SHP77 treated with DMSO at 0.1 percent for 48 hours (cell line): ENCODE results near the gene HDAC4.

Experiments used
- DNase-seq: peaks from one replicate; lab custom pipeline; 2025; lab: John Stamatoyannopoulos, UW

HDAC4 gene

GRCh38 chr2:239425631-239426030, 24.8 kb upstream of the HDAC4 start:
- no peak for DNase-seq

GRCh38 chr2:239424337-239425045, 23.7 kb upstream of the HDAC4 start:
- no peak for DNase-seq

GRCh38 chr2:239423551-239423950, 22.7 kb upstream of the HDAC4 start:
- no peak for DNase-seq

GRCh38 chr2:239421851-239422250, 21.0 kb upstream of the HDAC4 start:
- DNase-seq, result no peak

GRCh38 chr2:239420082-239420481, 19.3 kb upstream of the HDAC4 start:
- DNase-seq, result no peak

DNA sequence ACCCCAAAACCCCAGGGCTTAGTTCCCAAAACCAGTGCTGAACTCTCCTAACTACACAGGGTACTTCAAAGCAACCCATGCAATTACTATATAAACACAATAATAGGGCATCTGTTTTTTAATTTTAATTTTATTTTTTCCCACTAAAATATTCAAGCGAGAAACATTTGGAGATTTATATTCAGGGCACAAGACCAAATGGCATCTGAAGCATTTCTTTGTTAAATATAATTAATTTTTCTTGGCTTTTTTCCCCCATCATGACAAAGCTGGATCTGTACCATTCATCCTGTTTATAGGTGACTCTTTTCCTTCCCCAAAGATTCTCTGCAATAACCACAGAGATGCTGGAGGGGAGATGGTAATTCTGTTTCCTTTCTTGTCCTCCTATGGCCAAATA, 18.1 kb upstream of the HDAC4 start:
- no peak for DNase-seq

DNA sequence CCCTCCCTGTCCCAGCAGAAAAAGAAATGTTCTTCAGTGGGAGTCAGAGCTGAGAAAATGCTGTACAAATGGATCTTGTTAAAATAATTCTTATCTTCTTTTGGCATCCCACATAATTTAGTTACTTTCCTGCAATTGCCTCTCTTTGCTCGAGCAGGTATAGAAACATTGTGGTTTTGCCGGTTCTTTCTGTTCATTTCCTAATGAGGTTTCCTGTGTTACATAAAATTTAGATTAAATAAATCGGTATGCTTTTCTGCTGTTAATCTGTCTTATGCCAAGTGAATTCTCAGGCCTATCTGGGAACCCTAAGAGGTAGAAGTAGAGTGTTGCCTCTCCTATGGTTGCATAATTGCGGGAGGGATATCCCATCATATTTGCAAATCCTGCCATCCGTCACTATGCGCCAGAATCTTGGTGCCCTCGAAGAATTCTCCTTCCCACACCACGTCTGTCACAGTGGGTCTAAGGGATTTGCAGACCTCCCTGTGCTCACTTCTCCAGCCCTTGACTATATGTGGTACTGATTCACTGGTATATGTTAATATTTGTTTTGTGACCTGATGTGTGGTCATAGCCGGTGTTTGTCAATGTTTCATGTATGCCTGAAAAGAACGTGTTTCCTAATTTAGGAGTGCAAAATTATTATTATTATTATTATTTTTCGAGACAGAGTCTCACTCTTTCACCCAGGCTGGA, 12.2 kb upstream of the HDAC4 start:
- DNase-seq, result no peak

- no peak for DNase-seq
Observed at GRCh38 chr2:239411549-239412319, 10.9 kb upstream of the HDAC4 start.

DNA sequence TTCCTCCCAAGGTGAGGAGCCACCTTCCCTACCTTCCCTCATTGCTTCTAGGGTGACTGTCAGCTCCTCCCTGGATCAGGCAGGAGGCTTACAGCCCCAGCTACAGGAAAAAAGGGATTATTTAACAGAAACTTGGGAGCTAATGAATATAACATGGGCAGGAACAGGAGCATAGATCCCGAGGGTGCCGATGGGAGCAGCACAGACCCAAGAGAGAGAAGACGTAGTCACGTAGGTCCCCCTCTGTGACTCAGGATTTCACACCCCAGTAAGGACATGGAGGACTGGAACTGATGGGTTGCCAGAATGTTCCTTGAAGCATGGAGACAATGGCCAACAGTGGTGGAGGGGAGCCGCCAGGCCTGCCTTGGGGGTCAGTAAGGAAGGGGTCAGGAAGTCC, 10.3 kb upstream of the HDAC4 start:
- DNase-seq, result no peak

- DNase-seq, result no peak
Observed at GRCh38 chr2:239409976-239410375, 9.2 kb upstream of the HDAC4 start.

DNA sequence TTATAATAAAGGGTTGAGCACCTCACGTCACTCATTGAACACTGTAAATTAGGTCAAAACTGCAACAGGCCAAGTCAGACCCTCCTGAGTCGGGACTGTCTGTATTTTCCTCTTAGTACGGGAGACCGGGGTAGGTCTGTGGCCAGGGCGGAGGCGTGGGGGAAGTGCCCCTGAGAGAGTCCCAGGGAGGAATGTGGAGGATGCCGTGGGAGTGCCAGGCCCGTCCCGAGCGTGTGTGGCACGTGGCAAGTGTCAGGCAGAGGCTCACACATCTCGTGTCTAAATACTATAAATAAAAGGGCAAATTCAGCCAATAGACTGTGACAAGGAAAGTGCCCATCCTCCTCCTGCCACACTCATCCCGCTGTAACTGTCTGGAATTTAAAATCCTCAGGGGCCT, 6.3 kb upstream of the HDAC4 start:
- DNase-seq, result no peak

DNA sequence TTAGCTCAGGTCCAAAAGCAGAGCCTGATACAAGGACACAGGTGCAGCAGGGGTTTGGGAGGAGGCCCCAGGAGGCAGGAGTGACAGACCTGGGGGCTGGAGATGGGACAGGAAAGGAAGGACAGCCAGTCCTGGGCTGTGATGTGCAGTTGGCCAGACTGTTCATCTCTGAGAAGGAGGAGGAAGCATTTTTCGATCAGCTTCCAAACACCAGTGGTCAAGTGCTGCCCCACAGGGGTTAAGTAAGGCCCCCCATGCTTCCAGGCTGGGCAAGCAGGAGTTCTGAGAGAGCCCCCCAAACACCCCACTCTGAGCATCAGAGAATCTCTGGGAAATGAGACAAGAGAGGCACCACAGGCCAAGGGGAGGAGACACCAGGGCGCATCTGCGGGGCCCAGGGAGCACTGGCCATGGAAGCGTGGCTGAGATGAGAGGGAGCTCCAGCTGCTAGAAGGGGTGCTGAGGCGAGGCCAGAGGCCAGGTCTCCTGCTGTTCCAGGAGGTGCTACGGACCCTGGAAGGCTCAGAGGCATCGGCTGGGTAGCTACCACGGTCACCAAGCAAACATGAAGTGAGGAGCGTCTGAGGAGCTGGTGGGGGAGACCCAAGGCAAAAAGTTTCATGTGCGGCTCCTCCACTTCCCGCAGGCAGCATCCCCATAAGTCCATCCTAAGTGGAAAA, 5.6 kb upstream of the HDAC4 start:
- DNase-seq, result no peak

GRCh38 chr2:239405071-239405470, 4.3 kb upstream of the HDAC4 start:
- DNase-seq, result no peak

- no peak for DNase-seq
Observed at GRCh38 chr2:239402666-239403065, 1.8 kb upstream of the HDAC4 start.

GRCh38 chr2:239401881-239402233, 1.0 kb upstream of the HDAC4 start:
- peak; percentile 56 for DNase-seq

DNA sequence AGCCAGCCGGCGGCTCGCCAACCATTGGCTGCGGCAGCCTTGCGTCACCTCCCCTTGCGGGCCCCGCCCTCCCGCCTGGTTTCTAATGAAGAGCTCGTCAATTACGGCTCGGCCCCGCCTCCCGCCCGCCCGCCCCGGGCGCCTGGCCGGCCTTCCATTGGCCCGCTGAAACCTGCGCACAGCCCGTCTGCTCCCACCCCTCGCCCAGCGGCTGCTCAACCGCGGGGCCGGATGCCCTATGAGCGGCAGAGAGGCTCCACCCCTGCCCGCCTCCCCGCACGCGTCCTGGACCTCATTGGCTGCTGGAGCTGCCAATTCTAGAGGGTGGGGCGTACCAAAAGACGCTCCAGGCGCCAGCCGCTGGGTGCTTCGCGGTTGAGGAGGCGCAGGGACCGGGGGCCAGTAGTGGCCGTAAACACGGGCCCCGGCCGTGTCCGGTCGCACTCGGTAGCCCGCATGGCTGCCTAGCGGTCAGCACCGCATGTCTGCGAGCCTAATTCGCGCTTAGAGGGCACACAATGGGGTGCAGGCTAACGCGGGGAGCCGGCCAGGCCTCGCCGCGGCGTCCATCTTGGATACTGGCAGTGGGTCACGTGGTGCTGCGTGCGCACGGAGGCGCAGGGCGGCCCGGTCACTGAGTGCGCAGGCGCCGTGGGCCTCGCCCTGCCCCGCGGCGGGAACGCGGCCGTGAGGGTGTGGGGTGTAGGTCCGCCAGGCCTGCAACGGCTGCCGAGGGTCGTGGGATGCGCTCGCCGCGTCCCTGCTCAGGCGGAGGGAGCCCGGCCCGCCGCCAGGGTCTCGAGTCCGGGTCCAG, 454 bp upstream of the HDAC4 start:
- peak; percentile 94 for DNase-seq

DNA sequence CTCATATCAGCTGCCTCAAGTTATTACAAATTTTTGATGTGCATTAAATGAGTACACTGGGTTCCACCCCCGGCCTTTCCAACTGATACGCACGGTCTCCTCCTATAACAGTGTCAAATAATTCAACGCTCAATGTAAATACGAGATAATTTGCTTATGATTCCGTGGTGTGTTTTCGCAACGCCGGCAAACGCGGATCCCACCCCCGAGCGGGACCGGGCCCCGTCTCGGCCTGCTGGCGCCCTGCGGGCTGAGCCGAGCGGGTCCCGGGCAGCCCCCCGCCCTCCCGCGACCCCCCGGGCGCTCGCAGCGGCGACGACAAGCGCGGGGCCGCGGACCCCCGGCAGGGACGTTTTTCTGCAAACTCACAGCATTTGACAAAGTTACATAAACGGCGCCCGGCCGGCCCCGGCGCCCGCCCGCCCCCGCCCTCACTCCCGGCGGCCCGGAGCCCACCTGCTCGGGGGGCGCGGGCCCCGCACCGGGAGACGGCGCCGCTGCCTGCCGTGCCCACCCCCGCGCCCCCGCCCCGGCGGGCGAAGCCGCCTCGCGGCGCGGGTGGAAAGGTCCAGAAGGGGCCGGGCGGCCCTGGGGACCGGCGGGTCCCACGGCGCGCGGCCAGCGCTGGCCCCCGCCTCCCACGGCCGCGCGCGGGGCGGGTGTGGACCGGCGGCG, 762 bp downstream of the HDAC4 start:
- DNase-seq, result no peak

DNA sequence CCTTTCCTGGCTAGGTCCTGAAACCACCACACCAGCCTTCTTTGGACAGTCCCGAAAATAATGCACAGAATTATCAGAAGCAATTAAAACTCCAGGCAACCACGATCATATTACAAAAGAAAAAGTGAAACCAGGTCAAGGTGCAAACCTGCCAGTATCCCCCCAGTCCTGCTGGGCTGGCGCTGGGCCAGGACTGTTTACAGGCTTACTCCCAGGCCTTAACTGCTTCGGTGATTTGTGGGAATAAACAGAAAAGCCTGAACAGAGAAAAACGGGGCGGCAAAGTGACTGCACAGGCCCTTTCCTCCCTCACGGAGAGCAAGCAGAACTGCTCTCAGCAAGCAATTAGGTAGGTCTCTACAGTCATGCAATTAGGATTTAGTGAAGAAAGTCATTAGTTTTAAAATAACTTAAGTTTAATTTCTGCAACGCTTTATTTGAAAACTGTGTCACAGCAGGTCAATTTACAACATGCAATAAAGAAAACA, 1.3 kb downstream of the HDAC4 start:
- DNase-seq, result no peak

GRCh38 chr2:239398521-239398921, 2.3 kb downstream of the HDAC4 start:
- no peak for DNase-seq

GRCh38 chr2:239397931-239398471, 2.8 kb downstream of the HDAC4 start:
- DNase-seq, result no peak
